H1 (cell line): Measurements from ENCODE around the gene MINDY3. TPM values are rescaled to one million over a fixed set of nuclear protein-coding genes. Genes with fewer than 3 reads are reported as not detected.

Experiments
- CTCF ChIA-PET: fragments of 300-600 bp; sonication (Branson Sonifier 250); formaldehyde crosslinking; loops from one replicate; lab custom pipeline; 2021; ENCODE audit not compliant: partially characterized antibody; lab: Charles Lee
- POLR2A ChIA-PET: fragments of 300-600 bp; sonication (Branson Sonifier 250); formaldehyde crosslinking; loops from one replicate; lab custom pipeline; 2021; ENCODE audit warnings: inconsistent platforms; ENCODE audit not compliant: partially characterized antibody; lab: Charles Lee
- DNase-seq, 2 experiments: peaks; one replicate each; pipeline versions ENCODE4 v3.0.0 to v3.0.0-alpha.2; 2010 to 2022; ENCODE audit warnings: low spot score in 2 of 2, low read depth in 1 of 2, mixed read lengths in 1 of 2
- FAIRE-seq: peaks from 2 replicates; lab custom pipeline; 2011; peaks lifted over from hg19 to GRCh38; lab: Jason Lieb, UNC
- H2AFZ ChIP-seq: 2 replicates; pipeline ENCODE4 v1.8.1; 2012; ENCODE audit warnings: low read length, inconsistent platforms
- H2AK5ac ChIP-seq: 2 replicates; pipeline ENCODE4 v1.6.1; 2013; ENCODE audit warnings: low read depth, low read length
- H2BK120ac ChIP-seq: replicated peaks from 2 replicates; pipeline ENCODE3; 2013; ENCODE audit warnings: low read depth, low read length, inconsistent platforms
- H2BK12ac ChIP-seq: 2 replicates; pipeline ENCODE4 v1.6.1; 2013; ENCODE audit warnings: low read depth, low read length
- H2BK15ac ChIP-seq: 2 replicates; pipeline ENCODE4 v1.6.1; 2013; ENCODE audit warnings: low read length
- H2BK20ac ChIP-seq: 2 replicates; pipeline ENCODE4 v1.6.1; 2013; ENCODE audit warnings: low read length
- H2BK5ac ChIP-seq: 2 replicates; pipeline ENCODE4 v1.6.1; 2013; ENCODE audit warnings: low read depth, low read length
- H3K14ac ChIP-seq: 2 replicates; pipeline ENCODE4 v1.6.1; 2013; ENCODE audit warnings: inconsistent platforms; ENCODE audit not compliant: insufficient read length
- H3K18ac ChIP-seq: 2 replicates; pipeline ENCODE4 v1.6.1; 2013; ENCODE audit warnings: low read length; ENCODE audit errors: extremely low read depth
- H3K23ac ChIP-seq: 2 replicates; pipeline ENCODE4 v1.6.1; 2013; ENCODE audit warnings: inconsistent platforms; ENCODE audit not compliant: insufficient read length
- H3K23me2 ChIP-seq: 2 replicates; pipeline ENCODE4 v1.6.1; 2013; ENCODE audit warnings: low read depth, low read length
- H3K27ac ChIP-seq: 2 replicates; pipeline ENCODE4 v1.6.1; 2011; ENCODE audit warnings: low read depth, low read length, inconsistent platforms
- H3K27me3 ChIP-seq, 4 experiments: replicated peaks in 1 of 4; 1 replicate in 1 of 4; 2 replicates in 3 of 4; pipeline versions ENCODE4 v1.6.1 to v1.8.1; 2011 to 2013; ENCODE audit warnings: low read length in 3 of 4, mild to moderate bottlenecking in 3 of 4, inconsistent platforms in 2 of 4, mixed read lengths in 2 of 4, moderate library complexity in 1 of 4; ENCODE audit not compliant: control insufficient read depth in 3 of 4, insufficient read depth in 3 of 4; ENCODE audit errors: extremely low read depth in 1 of 4
- H3K36me3 ChIP-seq, 4 experiments: 2 replicates each; pipeline versions ENCODE4 v1.6.1 to v1.8.1; 2011 to 2013; ENCODE audit warnings: mild to moderate bottlenecking in 4 of 4, low read length in 3 of 4, moderate library complexity in 2 of 4, control low read depth in 1 of 4, inconsistent platforms in 1 of 4; ENCODE audit not compliant: insufficient read depth in 4 of 4, control insufficient read depth in 2 of 4
- H3K4ac ChIP-seq: replicated peaks from 2 replicates; pipeline ENCODE3; 2013; ENCODE audit warnings: low read length, low read depth, mixed read lengths, inconsistent platforms; ENCODE audit not compliant: insufficient read length
- H3K4me1 ChIP-seq, 4 experiments: replicated peaks in 1 of 4; 1 replicate in 1 of 4; 2 replicates in 3 of 4; pipeline versions ENCODE4 v1.6.1 to v1.8.1; 2011 to 2013; ENCODE audit warnings: low read length in 3 of 4, inconsistent platforms in 2 of 4, mixed read lengths in 1 of 4; ENCODE audit not compliant: insufficient read depth in 4 of 4, control insufficient read depth in 3 of 4
- H3K4me2 ChIP-seq, 2 experiments: 2 replicates each; pipeline versions ENCODE4 v1.6.1 to v1.8.1; 2011 to 2013; ENCODE audit warnings: low read depth in 2 of 2, low read length in 2 of 2, control low read depth in 1 of 2, inconsistent platforms in 1 of 2, mild to moderate bottlenecking in 1 of 2; ENCODE audit not compliant: insufficient read depth in 1 of 2
- H3K4me3 ChIP-seq, 4 experiments: fragments of 200-600, 300-600 bp in 1 of 4; sonication (generic), shearing (Covaris generic), sonication (Bioruptor Twin) in 1 of 4; 2 replicates each; pipeline versions ENCODE4 v1.5.1 to v1.8.1; 2011 to 2016; ENCODE audit warnings: low read length in 4 of 4, low read depth in 3 of 4, control low read depth in 2 of 4, inconsistent platforms in 2 of 4, mild to moderate bottlenecking in 2 of 4, mixed read lengths in 1 of 4, moderate library complexity in 1 of 4; ENCODE audit not compliant: insufficient read depth in 2 of 4; ENCODE audit errors: extremely low read depth in 1 of 4
- H3K56ac ChIP-seq: replicated peaks from 2 replicates; pipeline ENCODE3; 2013; ENCODE audit warnings: low read depth, mild to moderate bottlenecking, mixed read lengths, low read length, inconsistent platforms; ENCODE audit not compliant: insufficient read length
- H3K79me1 ChIP-seq: 2 replicates; pipeline ENCODE4 v1.6.1; 2013; ENCODE audit warnings: low read depth, low read length, control low read depth
- H3K79me2 ChIP-seq, 2 experiments: 2 replicates each; pipeline versions ENCODE4 v1.6.1 to v1.8.1; 2012 to 2013; ENCODE audit warnings: low read length in 2 of 2, mild to moderate bottlenecking in 2 of 2, inconsistent platforms in 1 of 2; ENCODE audit not compliant: insufficient read depth in 2 of 2, control insufficient read depth in 1 of 2
- H3K9ac ChIP-seq, 4 experiments: replicated peaks in 1 of 4; 1 replicate in 1 of 4; 2 replicates in 3 of 4; pipeline versions ENCODE4 v1.6.1 to v1.8.1; 2011 to 2013; ENCODE audit warnings: low read depth in 3 of 4, low read length in 3 of 4, control low read depth in 2 of 4, mild to moderate bottlenecking in 2 of 4, moderate library complexity in 2 of 4, inconsistent platforms in 1 of 4; ENCODE audit errors: extremely low read depth in 1 of 4
- H3K9me3 ChIP-seq, 2 experiments: 2 replicates each; pipeline versions ENCODE4 v1.6.1 to v1.8.1; 2012 to 2013; ENCODE audit warnings: mild to moderate bottlenecking in 2 of 2, moderate library complexity in 2 of 2, control low read depth in 1 of 2, inconsistent platforms in 1 of 2, low read depth in 1 of 2, low read length in 1 of 2, mixed read lengths in 1 of 2; ENCODE audit not compliant: insufficient read depth in 2 of 2
- H4K20me1 ChIP-seq, 2 experiments: replicated peaks in 1 of 2; 2 replicates each; pipeline versions ENCODE3 to v1.8.1; 2011 to 2013; ENCODE audit warnings: inconsistent platforms in 2 of 2, low read length in 2 of 2, mild to moderate bottlenecking in 1 of 2; ENCODE audit not compliant: insufficient read depth in 2 of 2, control insufficient read depth in 1 of 2
- H4K5ac ChIP-seq: 2 replicates; pipeline ENCODE4 v1.6.1; 2013; ENCODE audit warnings: low read length, low read depth, mixed read lengths, inconsistent platforms; ENCODE audit not compliant: insufficient read length
- H4K8ac ChIP-seq: 2 replicates; pipeline ENCODE4 v1.8.0; 2013; ENCODE audit warnings: mild to moderate bottlenecking, moderate library complexity, low read length, inconsistent platforms; ENCODE audit not compliant: insufficient read depth; ENCODE audit errors: extremely low read depth
- H4K91ac ChIP-seq: replicated peaks from 2 replicates; pipeline ENCODE3; 2013; ENCODE audit warnings: low read length, mixed read lengths, inconsistent platforms; ENCODE audit not compliant: insufficient read length
- ASH2L ChIP-seq: fragments of 200-600, 300-600 bp; sonication (generic); IDR thresholded peaks from one replicate; pipeline ENCODE4 v1.7.1; 2017; ENCODE audit warnings: low read length
- BRCA1 ChIP-seq: IDR thresholded peaks from 2 replicates; pipeline ENCODE4 v1.6.1; 2012; ENCODE audit warnings: low read depth, low read length, improper control_type of control experiment
- CEBPB ChIP-seq: IDR thresholded peaks from 2 replicates; pipeline ENCODE4 v1.6.1; 2012; ENCODE audit warnings: low read depth, low read length
- EP300 ChIP-seq, 2 experiments: IDR thresholded peaks; 1 replicate in 1 of 2; 2 replicates in 1 of 2; pipeline ENCODE4 v1.6.1; 2011 to 2012; ENCODE audit warnings: low read depth in 2 of 2, low read length in 2 of 2, mild to moderate bottlenecking in 2 of 2, borderline replicate concordance in 1 of 2, inconsistent platforms in 1 of 2, moderate library complexity in 1 of 2
- JUND ChIP-seq: IDR thresholded peaks from 2 replicates; pipeline ENCODE4 v1.6.1; 2011; ENCODE audit warnings: mild to moderate bottlenecking, improper control_type of control experiment, low read length
- KDM1A ChIP-seq: fragments of 200-600, 300-600 bp; sonication (generic); IDR thresholded peaks from 2 replicates; pipeline ENCODE4 v1.7.1; 2016; ENCODE audit warnings: mild to moderate bottlenecking, low read length, borderline replicate concordance
- NANOG ChIP-seq: IDR thresholded peaks from 2 replicates; pipeline ENCODE4 v1.6.1; 2011; ENCODE audit warnings: low read length, low read depth, mild to moderate bottlenecking, inconsistent platforms; ENCODE audit not compliant: insufficient read depth, poor library complexity, severe bottlenecking
- POLR2A ChIP-seq, 2 experiments: IDR thresholded peaks; 1 replicate in 1 of 2; 2 replicates in 1 of 2; pipeline ENCODE4 v1.6.1; 2011; ENCODE audit warnings: low read depth in 2 of 2, low read length in 2 of 2, mild to moderate bottlenecking in 2 of 2; ENCODE audit errors: control extremely low read depth in 1 of 2
- POU5F1 ChIP-seq: IDR thresholded peaks from 2 replicates; pipeline ENCODE4 v1.6.1; 2011; ENCODE audit warnings: low read depth, mild to moderate bottlenecking, low read length, moderate library complexity
- SP2 ChIP-seq: IDR thresholded peaks from 2 replicates; pipeline ENCODE4 v1.6.1; 2012; ENCODE audit warnings: mild to moderate bottlenecking, low read length, inconsistent platforms
- SRF ChIP-seq: IDR thresholded peaks from 2 replicates; pipeline ENCODE4 v1.6.1; 2011; ENCODE audit warnings: mild to moderate bottlenecking, low read depth, low read length, moderate library complexity
- TAF1 ChIP-seq: IDR thresholded peaks from 2 replicates; pipeline ENCODE4 v1.6.1; 2011; ENCODE audit warnings: mild to moderate bottlenecking, low read depth, low read length
- WGBS, 2 experiments: shearing (Covaris generic) in 1 of 2; methylation state at CpG; one replicate each; pipeline versions ENCODE4 v1.1.6 to v1.1.7; 2013 to 2015; ENCODE audit warnings: low lambda C conversion rate in 2 of 2, mixed read lengths in 2 of 2, inconsistent platforms in 1 of 2, low coverage in 1 of 2, missing lambda C conversion rate in 1 of 2; ENCODE audit not compliant: insufficient replicate concordance in 2 of 2, insufficient coverage in 1 of 2, insufficient read length in 1 of 2; ENCODE audit errors: extremely low coverage in 1 of 2, missing lambda C conversion rate in 1 of 2; 5-methylcytosine and 5-hydroxymethylcytosine counted together
- polyA plus RNA-seq, 7 experiments: library from polyadenylated mRNA; depleted of rRNA in 3 of 7; stranded (reverse) in 5 of 7; unstranded in 2 of 7; fragments of >200 nt in 5 of 7; fragments of 200-250 nt in 2 of 7; gene quantifications; 1 replicate in 5 of 7; 2 replicates in 1 of 7; 4 replicates in 1 of 7; pipeline versions ENCODE4 v1.2.1 to v1.2.3, GENCODE V29; 2011 to 2013; ENCODE audit warnings: missing spikeins in 2 of 7, mixed read lengths in 2 of 7
- total RNA-seq: library from RNA; stranded (reverse); fragmentation: NEBNext Ultra II Directional; extraction: Animal tissue kit (Norgen Biotek cat#: 25700); gene quantifications from 2 replicates; pipeline ENCODE4 v1.2.1, GENCODE V29; 2021
- TF ChIP-seq, protein P1 (sequence below), 3 experiments: IDR thresholded peaks; 1 replicate in 2 of 3; 2 replicates in 1 of 3; pipeline versions ENCODE4 v1.5.1 to v1.6.1; 2011; ENCODE audit warnings: low read length in 3 of 3, mild to moderate bottlenecking in 3 of 3, inconsistent platforms in 2 of 3, low read depth in 1 of 3, moderate library complexity in 1 of 3; ENCODE audit not compliant: insufficient read depth in 1 of 3; ENCODE audit errors: control extremely low read depth in 1 of 3

MINDY3 gene
- total and polyA plus RNA-seq, 2 of the 8 experiments (the other 6 are each of a cell fraction or from before 2014, with no cell fraction given) = 4.6 to 13.6 TPM

DNA sequence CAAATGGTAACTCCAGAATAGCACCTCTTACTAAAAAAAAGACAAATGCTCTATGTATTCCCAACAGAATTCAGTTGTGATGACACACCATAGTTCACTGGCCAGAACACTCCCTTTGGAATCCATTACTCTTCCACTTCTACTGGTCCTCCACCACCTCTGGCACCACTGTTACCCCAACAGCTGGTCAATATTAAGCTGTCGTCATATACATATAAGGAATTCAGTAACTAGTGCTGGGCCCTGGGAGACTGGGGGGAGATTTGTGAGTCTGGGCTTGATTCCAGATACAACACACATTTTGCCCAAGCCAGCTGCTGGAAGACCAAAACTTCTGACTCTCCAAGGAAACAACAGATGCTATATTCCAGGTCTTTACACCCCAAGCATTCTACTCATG, 114.6 kb downstream of the MINDY3 start:
- Histone ChIP-seq H4K5ac (no peak overlapping the region), H3K14ac (no peak overlapping the region), H3K4me1 (no peaks in the 10 kb centered on the region), H2AK5ac (no peak overlapping the region), H3K18ac (no peak overlapping the region), H2BK120ac (no peak overlapping the region), H3K56ac (no peak overlapping the region), H3K23ac (no peak overlapping the region), H3K9me3 (no peaks in the 10 kb centered on the region), H3K4ac (no peak overlapping the region), H3K9ac (no peak overlapping the region), H3K23me2 (no peaks in the 10 kb centered on the region), H2BK20ac (no peak overlapping the region), H2BK15ac (no peak overlapping the region), H4K20me1 (no peaks in the 10 kb centered on the region), H3K36me3 (no peaks in the 10 kb centered on the region), H4K8ac (no peak overlapping the region), H2BK12ac (no peak overlapping the region), H3K27ac (no peak overlapping the region), H3K27me3 (no peaks in the 10 kb centered on the region), H3K79me2 (no peaks in the 10 kb centered on the region), H3K4me2 (no peak overlapping the region), H3K79me1 (no peaks in the 10 kb centered on the region), H2BK5ac (no peak overlapping the region), H2AFZ (no peak overlapping the region), H4K91ac (no peak overlapping the region), H3K4me3 (no peak overlapping the region)
- DNase-seq = peak in 1 of 2 experiments; percentile 1
- POLR2A ChIA-PET = interaction anchor here (0.5 kb wide), 1 partner anchor 1060 kb away, joined by 3 read pairs; no protein-coding TSS in a partner anchor
- no peak for FAIRE-seq
- CTCF ChIA-PET = interaction anchor here (0.9 to 1.6 kb wide), 9 partner anchors 19 to 362 kb away, joined by 3 to 6 read pairs (median 4); partner anchors contain the start of gene ITGA8
- 100% methylated on average over 1 of the region's 1 CpG; no CpG with 5 or more reads in 1 of the 2 experiments for WGBS, 2 experiments
- TF ChIP-seq POLR2A (IDR thresholded peaks at IDR 0.05; ENCODE audit: control extremely low read depth in 1 of 2, low read depth in 2 of 2, low read length in 2 of 2) (no peak), BRCA1 (no peak), POU5F1 (no peak), CEBPB (no peak), SP2 (no peak), JUND (no peak), TAF1 (no peak), SRF (no peak), ASH2L (no peak), NANOG (no peak), EP300 (IDR thresholded peaks at IDR 0.05; ENCODE audit: borderline replicate concordance in 1 of 2, low read depth in 2 of 2, low read length in 2 of 2) (no peak), KDM1A (no peak)
- TF ChIP-seq, protein P1, sequence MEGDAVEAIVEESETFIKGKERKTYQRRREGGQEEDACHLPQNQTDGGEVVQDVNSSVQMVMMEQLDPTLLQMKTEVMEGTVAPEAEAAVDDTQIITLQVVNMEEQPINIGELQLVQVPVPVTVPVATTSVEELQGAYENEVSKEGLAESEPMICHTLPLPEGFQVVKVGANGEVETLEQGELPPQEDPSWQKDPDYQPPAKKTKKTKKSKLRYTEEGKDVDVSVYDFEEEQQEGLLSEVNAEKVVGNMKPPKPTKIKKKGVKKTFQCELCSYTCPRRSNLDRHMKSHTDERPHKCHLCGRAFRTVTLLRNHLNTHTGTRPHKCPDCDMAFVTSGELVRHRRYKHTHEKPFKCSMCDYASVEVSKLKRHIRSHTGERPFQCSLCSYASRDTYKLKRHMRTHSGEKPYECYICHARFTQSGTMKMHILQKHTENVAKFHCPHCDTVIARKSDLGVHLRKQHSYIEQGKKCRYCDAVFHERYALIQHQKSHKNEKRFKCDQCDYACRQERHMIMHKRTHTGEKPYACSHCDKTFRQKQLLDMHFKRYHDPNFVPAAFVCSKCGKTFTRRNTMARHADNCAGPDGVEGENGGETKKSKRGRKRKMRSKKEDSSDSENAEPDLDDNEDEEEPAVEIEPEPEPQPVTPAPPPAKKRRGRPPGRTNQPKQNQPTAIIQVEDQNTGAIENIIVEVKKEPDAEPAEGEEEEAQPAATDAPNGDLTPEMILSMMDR (IDR thresholded peaks at IDR 0.05; ENCODE audit: control extremely low read depth in 1 of 3, insufficient read depth in 1 of 3, low read depth in 1 of 3, low read length in 3 of 3) = no peak
